ENCODE measurements around the gene MAP3K19. TPM values are rescaled to one million over a fixed set of nuclear protein-coding genes. Genes with fewer than 3 reads are reported as not detected.

MAP3K19 gene
- total and polyA plus RNA-seq, 2 experiments from 2014 or later: not detected

DNA sequence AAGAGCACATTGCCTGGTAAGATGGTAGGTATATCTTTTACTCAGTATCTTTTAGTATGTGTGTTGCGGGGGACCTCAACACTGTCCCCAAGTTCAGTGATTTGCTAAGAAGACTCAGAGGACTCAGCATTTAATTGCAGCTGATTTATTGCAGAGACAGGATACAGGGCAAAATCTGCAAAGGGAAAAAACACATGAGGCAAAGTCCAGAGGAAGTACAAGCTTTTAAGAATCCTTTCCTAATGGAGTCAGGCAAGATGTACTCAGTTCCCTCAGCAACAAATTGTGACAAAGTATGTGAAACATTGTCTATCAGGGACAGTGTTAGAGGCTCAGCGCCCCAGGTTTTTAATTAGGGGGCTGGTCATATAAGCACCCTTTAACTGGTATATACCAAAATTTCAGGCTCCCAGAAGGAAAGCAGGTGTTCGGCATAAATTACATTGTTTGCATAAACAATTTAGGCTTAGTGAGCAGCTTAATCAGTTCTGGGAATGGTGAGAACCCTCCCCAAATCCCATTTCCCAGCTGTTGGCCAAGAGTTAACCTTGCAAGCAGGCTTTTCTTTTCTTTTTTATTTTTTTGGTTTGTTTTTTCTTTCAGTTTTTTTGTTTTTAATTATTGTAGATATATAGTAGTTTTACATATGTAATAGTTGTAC is 46.6 kb upstream of the MAP3K19 start (continued):
- no peak for TF ChIP-seq JUNB (IDR thresholded peaks at IDR 0.05; ENCODE audit: unreplicated experiment)

DNA sequence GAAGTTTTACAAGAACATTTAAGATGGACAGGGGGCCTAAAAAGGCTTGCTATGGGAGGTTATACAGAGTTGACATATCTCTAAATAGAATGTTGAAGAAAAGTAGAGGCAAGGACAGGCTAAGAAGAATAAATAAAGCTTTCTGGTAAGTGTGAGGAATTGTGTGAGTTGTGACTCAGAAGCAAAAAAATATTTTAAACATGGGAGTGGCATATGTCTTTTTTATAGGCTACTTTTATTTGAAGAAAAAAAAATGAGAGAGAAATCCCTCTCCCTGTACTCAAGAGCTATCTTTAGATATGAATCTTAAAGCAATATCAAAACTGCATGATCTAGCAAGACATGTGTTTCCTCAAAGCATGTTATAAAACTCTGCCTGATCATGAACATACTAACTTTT is 45.9 kb upstream of the MAP3K19 start:
- no peaks in the 10 kb centered on the region for H3K27me3 Mint-ChIP-seq (ENCODE audit: insufficient read depth, low read depth, poor library complexity)
- Histone ChIP-seq H2AFZ (no peak overlapping the region), H3K79me2 (replicated peaks; ENCODE audit: insufficient read depth) (peaks cover 18% of the 10 kb centered on the region), H3K27ac (ENCODE audit: low read depth) (no peak overlapping the region), H3K4me3 (no peak overlapping the region), H3K4me1 (ENCODE audit: insufficient read depth) (no peaks in the 10 kb centered on the region), H4K20me1 (replicated peaks; ENCODE audit: insufficient read depth) (no peaks in the 10 kb centered on the region), H3K27me3 (ENCODE audit: insufficient read depth) (no peaks in the 10 kb centered on the region), H3K4me2 (no peak overlapping the region), H3K36me3 (ENCODE audit: insufficient read depth) (no peaks in the 10 kb centered on the region), H3K9me2 (ENCODE audit: insufficient read depth) (no peaks in the 10 kb centered on the region), H3F3A (replicated peaks; ENCODE audit: low read depth) (no peaks in the 10 kb centered on the region)
- H3K36me3 Mint-ChIP-seq (ENCODE audit: low read depth): peaks cover 17% of the 10 kb centered on the region
- no peak for TF ChIP-seq NANOG (IDR thresholded peaks at IDR 0.05; ENCODE audit: borderline replicate concordance)
- no peak for TF ChIP-seq STAT1 (IDR thresholded peaks at IDR 0.05; ENCODE audit: unreplicated experiment)
- TF ChIP-seq POLR2AphosphoS5 (IDR thresholded peaks at IDR 0.05; ENCODE audit: low read depth): no peak
- TF ChIP-seq, protein P1, sequence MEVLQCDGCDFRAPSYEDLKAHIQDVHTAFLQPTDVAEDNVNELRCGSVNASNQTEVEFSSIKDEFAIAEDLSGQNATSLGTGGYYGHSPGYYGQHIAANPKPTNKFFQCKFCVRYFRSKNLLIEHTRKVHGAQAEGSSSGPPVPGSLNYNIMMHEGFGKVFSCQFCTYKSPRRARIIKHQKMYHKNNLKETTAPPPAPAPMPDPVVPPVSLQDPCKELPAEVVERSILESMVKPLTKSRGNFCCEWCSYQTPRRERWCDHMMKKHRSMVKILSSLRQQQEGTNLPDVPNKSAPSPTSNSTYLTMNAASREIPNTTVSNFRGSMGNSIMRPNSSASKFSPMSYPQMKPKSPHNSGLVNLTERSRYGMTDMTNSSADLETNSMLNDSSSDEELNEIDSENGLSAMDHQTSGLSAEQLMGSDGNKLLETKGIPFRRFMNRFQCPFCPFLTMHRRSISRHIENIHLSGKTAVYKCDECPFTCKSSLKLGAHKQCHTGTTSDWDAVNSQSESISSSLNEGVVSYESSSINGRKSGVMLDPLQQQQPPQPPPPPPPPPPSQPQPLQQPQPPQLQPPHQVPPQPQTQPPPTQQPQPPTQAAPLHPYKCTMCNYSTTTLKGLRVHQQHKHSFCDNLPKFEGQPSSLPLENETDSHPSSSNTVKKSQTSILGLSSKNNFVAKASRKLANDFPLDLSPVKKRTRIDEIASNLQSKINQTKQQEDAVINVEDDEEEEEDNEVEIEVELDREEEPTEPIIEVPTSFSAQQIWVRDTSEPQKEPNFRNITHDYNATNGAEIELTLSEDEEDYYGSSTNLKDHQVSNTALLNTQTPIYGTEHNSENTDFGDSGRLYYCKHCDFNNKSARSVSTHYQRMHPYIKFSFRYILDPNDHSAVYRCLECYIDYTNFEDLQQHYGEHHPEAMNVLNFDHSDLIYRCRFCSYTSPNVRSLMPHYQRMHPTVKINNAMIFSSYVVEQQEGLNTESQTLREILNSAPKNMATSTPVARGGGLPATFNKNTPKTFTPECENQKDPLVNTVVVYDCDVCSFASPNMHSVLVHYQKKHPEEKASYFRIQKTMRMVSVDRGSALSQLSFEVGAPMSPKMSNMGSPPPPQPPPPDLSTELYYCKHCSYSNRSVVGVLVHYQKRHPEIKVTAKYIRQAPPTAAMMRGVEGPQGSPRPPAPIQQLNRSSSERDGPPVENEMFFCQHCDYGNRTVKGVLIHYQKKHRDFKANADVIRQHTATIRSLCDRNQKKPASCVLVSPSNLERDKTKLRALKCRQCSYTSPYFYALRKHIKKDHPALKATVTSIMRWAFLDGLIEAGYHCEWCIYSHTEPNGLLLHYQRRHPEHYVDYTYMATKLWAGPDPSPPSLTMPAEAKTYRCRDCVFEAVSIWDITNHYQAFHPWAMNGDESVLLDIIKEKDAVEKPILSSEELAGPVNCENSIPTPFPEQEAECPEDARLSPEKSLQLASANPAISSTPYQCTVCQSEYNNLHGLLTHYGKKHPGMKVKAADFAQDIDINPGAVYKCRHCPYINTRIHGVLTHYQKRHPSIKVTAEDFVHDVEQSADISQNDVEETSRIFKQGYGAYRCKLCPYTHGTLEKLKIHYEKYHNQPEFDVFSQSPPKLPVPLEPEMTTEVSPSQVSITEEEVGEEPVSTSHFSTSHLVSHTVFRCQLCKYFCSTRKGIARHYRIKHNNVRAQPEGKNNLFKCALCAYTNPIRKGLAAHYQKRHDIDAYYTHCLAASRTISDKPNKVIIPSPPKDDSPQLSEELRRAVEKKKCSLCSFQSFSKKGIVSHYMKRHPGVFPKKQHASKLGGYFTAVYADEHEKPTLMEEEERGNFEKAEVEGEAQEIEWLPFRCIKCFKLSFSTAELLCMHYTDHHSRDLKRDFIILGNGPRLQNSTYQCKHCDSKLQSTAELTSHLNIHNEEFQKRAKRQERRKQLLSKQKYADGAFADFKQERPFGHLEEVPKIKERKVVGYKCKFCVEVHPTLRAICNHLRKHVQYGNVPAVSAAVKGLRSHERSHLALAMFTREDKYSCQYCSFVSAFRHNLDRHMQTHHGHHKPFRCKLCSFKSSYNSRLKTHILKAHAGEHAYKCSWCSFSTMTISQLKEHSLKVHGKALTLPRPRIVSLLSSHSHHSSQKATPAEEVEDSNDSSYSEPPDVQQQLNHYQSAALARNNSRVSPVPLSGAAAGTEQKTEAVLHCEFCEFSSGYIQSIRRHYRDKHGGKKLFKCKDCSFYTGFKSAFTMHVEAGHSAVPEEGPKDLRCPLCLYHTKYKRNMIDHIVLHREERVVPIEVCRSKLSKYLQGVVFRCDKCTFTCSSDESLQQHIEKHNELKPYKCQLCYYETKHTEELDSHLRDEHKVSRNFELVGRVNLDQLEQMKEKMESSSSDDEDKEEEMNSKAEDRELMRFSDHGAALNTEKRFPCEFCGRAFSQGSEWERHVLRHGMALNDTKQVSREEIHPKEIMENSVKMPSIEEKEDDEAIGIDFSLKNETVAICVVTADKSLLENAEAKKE (CRISPR knock-in tag; IDR thresholded peaks at IDR 0.05): no peak
- no peak for TF ChIP-seq CREB1 (CRISPR knock-in tag; IDR thresholded peaks at IDR 0.05; ENCODE audit: low read depth)
- no peak for TF ChIP-seq EZH2 (IDR thresholded peaks at IDR 0.05; ENCODE audit: low read depth, unreplicated experiment)
- no peak for TF ChIP-seq EZH2phosphoT487 (IDR thresholded peaks at IDR 0.05; ENCODE audit: unreplicated experiment)
- TF ChIP-seq, protein P2, sequence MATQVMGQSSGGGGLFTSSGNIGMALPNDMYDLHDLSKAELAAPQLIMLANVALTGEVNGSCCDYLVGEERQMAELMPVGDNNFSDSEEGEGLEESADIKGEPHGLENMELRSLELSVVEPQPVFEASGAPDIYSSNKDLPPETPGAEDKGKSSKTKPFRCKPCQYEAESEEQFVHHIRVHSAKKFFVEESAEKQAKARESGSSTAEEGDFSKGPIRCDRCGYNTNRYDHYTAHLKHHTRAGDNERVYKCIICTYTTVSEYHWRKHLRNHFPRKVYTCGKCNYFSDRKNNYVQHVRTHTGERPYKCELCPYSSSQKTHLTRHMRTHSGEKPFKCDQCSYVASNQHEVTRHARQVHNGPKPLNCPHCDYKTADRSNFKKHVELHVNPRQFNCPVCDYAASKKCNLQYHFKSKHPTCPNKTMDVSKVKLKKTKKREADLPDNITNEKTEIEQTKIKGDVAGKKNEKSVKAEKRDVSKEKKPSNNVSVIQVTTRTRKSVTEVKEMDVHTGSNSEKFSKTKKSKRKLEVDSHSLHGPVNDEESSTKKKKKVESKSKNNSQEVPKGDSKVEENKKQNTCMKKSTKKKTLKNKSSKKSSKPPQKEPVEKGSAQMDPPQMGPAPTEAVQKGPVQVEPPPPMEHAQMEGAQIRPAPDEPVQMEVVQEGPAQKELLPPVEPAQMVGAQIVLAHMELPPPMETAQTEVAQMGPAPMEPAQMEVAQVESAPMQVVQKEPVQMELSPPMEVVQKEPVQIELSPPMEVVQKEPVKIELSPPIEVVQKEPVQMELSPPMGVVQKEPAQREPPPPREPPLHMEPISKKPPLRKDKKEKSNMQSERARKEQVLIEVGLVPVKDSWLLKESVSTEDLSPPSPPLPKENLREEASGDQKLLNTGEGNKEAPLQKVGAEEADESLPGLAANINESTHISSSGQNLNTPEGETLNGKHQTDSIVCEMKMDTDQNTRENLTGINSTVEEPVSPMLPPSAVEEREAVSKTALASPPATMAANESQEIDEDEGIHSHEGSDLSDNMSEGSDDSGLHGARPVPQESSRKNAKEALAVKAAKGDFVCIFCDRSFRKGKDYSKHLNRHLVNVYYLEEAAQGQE (IDR thresholded peaks at IDR 0.05; ENCODE audit: unreplicated experiment): no peak
- H3K27ac Mint-ChIP-seq: no peak overlapping the region
- no peaks in the 10 kb centered on the region; the same call in 2 of the 3 replicates for H3K9me3 Mint-ChIP-seq
- no peak overlapping the region for H3K4me3 Mint-ChIP-seq
- H3K4me1 Mint-ChIP-seq: no peaks in the 10 kb centered on the region
- ATAC-seq (no peak), DNase-seq (ENCODE audit: low spot score) (no peak)

Data from GM23338 (cell line).